Peyer's patch (tissue), 4 donors: Measurements from ENCODE around the gene PRCD. TPM values are rescaled to one million over a fixed set of nuclear protein-coding genes. Genes with fewer than 3 reads are reported as not detected.

Experiments
- DNase-seq, 3 donors: peaks; one replicate each; pipeline ENCODE4 v3.0.0-alpha.2; 2017 to 2019
- H3K27ac ChIP-seq, 4 donors: fragments of 200-600 bp; sonication (generic); one replicate each; pipeline ENCODE4 v1.5.1; 2016 to 2019
- H3K27me3 ChIP-seq, 2 donors: fragments of 200-600 bp; sonication (generic); one replicate each; pipeline ENCODE4 v1.5.1; 2019
- H3K36me3 ChIP-seq, 3 donors: fragments of 200-600 bp; sonication (generic); one replicate each; pipeline ENCODE4 v1.5.1; 2016 to 2019
- H3K4me1 ChIP-seq, 4 donors: fragments of 200-600 bp; sonication (generic); one replicate each; pipeline ENCODE4 v1.5.1; 2016 to 2019
- H3K4me3 ChIP-seq, 4 donors: fragments of 200-600 bp; sonication (generic); 1 replicate in 3 of 4; 2 replicates in 1 of 4; pipeline ENCODE4 v1.5.1; 2016 to 2019; ENCODE audit warnings: mild to moderate bottlenecking in 1 of 4
- H3K9me3 ChIP-seq, 4 donors: fragments of 200-600 bp; sonication (generic); one replicate each; pipeline ENCODE4 v1.5.1; 2016 to 2019; ENCODE audit warnings: mild to moderate bottlenecking in 1 of 4
- CTCF ChIP-seq, 6 experiments: fragments of 450-650 bp in 4 of 6; fragments of 200-600 bp in 2 of 6; sonication (generic) in 1 of 6; IDR thresholded peaks; one replicate each; pipeline ENCODE4 v1.5.1; 2017 to 2019; ENCODE audit warnings: antibody characterized with exemption in 6 of 6, mild to moderate bottlenecking in 3 of 6, moderate library complexity in 1 of 6
- POLR2A ChIP-seq, 2 donors: fragments of 450-650 bp; IDR thresholded peaks; one replicate each; pipeline ENCODE4 v1.5.1; 2017; ENCODE audit warnings: antibody characterized with exemption in 2 of 2, mild to moderate bottlenecking in 2 of 2, moderate library complexity in 2 of 2
- total RNA-seq, 4 donors: library from RNA; depleted of rRNA; stranded (reverse); fragments of >200 nt; gene quantifications; one replicate each; pipeline ENCODE4 v1.1.0, GENCODE V29; 2016

The PRCD gene
- total RNA-seq = 10 to 100 TPM in 1 of 4 donors, 1 to 10 TPM in 1, not detected in 2; 1.2 to 10.7 TPM

DNA sequence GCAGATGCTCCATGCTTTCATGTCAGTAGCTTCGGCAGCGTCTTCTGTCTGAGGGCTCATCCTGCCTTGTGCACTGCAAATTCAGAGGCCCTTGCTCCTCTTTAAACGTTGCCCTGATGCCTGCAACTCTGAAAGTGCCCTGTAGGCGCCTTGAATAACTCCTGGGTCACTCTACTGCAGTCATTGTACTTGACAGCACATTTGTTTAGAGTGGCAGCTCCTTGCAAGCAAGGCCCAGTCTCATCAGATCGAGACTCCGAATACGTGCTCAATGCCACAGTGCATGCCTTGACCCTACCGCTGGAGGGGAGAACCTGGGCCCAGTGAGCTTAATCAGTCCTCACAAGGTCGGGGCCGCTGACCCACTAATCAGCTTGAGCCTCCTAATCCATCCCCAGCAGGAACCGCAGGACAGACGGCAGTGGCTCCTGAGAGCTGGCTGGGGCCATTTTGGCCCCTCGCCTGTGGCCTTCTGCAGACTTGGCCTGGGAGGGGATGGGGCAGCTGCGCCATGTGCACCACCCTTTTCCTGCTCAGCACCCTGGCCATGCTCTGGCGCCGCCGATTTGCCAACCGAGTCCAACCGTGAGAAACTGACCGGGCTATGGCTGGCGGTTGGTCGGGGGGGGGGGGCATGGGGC lies at the start of gene PRCD:
PRCD (plus strand) TSS at position 414 of the 641 bp plus-strand sequence; CDS start at position 512, 98 bp downstream.
- Histone ChIP-seq H3K27ac (peak within 1 kb of the TSS in 3 of 4 donors; percentile 62 to 84 (median 81)), H3K4me1 (peaks cover 0 to 41% (median 6%) of the 10 kb centered on the region in 4 donors), H3K27me3 (peaks cover 0 to 16% of the 10 kb centered on the region in 2 donors), H3K4me3 (peak within 1 kb of the TSS in 2 of 4 donors; percentile 39 to 48), H3K36me3 (no peaks in the 10 kb centered on the region), H3K9me3 (no peaks in the 10 kb centered on the region)
- no peak for DNase-seq
- no peak for TF ChIP-seq POLR2A (IDR thresholded peaks at IDR 0.05)
- no peak for TF ChIP-seq CTCF (IDR thresholded peaks at IDR 0.05)

DNA sequence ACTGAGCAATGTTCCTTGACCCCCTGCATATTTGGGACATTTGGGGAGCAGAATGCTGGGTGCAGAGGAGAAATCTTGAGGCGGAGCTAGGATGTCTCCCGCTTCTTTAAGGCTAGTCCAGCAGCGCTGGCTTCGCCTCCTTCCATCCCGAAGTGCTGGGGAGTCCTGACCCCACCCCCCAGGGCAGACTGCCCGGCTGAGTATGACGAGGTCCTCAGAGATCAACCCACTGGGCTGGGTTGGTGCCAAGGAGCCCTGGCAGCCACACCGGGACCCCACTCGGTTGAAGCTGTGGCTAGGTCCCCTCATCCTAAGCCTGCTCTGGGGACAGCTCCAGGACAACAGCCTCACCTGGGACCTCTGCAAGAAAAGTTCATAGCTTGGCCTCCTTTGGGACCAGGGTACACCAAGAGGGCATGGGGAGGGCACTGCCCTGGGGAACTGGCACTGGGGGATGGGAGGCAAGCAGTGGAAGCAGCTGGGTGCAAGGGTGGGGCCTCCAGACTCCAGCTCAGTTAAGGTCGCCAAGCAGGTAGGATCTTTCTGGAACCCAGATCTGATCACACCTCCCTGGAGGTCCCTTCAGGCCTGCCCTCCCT lies 49.6 kb upstream of the PRCD start:
- Histone ChIP-seq H3K27ac (peak overlapping the region in 3 of 4 donors; percentile 12 to 89 (median 83)), H3K4me1 (peaks cover 3 to 51% (median 42%) of the 10 kb centered on the region in 4 donors), H3K9me3 (no peaks in the 10 kb centered on the region), H3K27me3 (no peaks in the 10 kb centered on the region), H3K4me3 (no peak overlapping the region), H3K36me3 (no peaks in the 10 kb centered on the region)
- DNase-seq = no peak
- no peak for TF ChIP-seq POLR2A (IDR thresholded peaks at IDR 0.05)
- no peak for TF ChIP-seq CTCF (IDR thresholded peaks at IDR 0.05)

GRCh38 chr17:76491271-76492122 lies 48.3 kb upstream of the PRCD start:
- peak in 1 of 3 donors; percentile 62 for DNase-seq
- H3K27ac ChIP-seq = peak overlapping the region; percentile 80 to 89 (median 83)
- peaks cover 3 to 56% (median 42%) of the 10 kb centered on the region in 4 donors for H3K4me1 ChIP-seq
- no peaks in the 10 kb centered on the region for H3K27me3 ChIP-seq
- peak overlapping the region in 1 of 4 donors; percentile 34 for H3K4me3 ChIP-seq
- no peaks in the 10 kb centered on the region for H3K9me3 ChIP-seq
- H3K36me3 ChIP-seq = no peaks in the 10 kb centered on the region
- TF ChIP-seq POLR2A (IDR thresholded peaks at IDR 0.05) (no peak), CTCF (IDR thresholded peaks at IDR 0.05) (no peak)

GRCh38 chr17:76492123-76492988 lies 47.5 kb upstream of the PRCD start:
- Histone ChIP-seq H3K9me3 (no peaks in the 10 kb centered on the region), H3K36me3 (no peaks in the 10 kb centered on the region), H3K27me3 (no peaks in the 10 kb centered on the region), H3K4me3 (peak overlapping the region; percentile 11 to 34 (median 26)), H3K4me1 (peaks cover 3 to 56% (median 45%) of the 10 kb centered on the region in 4 donors), H3K27ac (peak overlapping the region; percentile 80 to 89 (median 83))
- no peak for TF ChIP-seq CTCF (IDR thresholded peaks at IDR 0.05)
- TF ChIP-seq POLR2A (IDR thresholded peaks at IDR 0.05) = no peak
- peak; percentile 73 to 84 (median 79) for DNase-seq
